HepG2 (cell line): ENCODE results near the gene GP1BA. TPM values are rescaled to one million over a fixed set of nuclear protein-coding genes. Genes with fewer than 3 reads are reported as not detected.

Experiments used
- DBP ChIP-seq: sonication (generic); formaldehyde crosslinking; IDR thresholded peaks from 2 replicates; pipeline ENCODE4 v1.4.0; 2020; ENCODE audit warnings: missing genetic modification reagents; ENCODE audit errors: not compliant biosample characterization
- EHMT2 ChIP-seq: fragments of 200-600 bp; sonication (generic); IDR thresholded peaks from 2 replicates; pipeline ENCODE4 v1.7.0; 2017; ENCODE audit warnings: antibody characterized with exemption, low read depth, low read length, borderline replicate concordance
- FOXP4 ChIP-seq: sonication (generic); formaldehyde crosslinking; IDR thresholded peaks from 2 replicates; pipeline ENCODE4 v1.4.0; 2020; ENCODE audit warnings: missing genetic modification reagents
- JUN ChIP-seq: sonication (generic); formaldehyde crosslinking; IDR thresholded peaks from 2 replicates; pipeline ENCODE4 v1.4.0; 2020; ENCODE audit warnings: mild to moderate bottlenecking, missing genetic modification reagents
- MED1 ChIP-seq: sonication (generic); formaldehyde crosslinking; IDR thresholded peaks from 2 replicates; pipeline ENCODE4 v1.4.0; 2020; ENCODE audit warnings: missing genetic modification reagents
- MIXL1 ChIP-seq: IDR thresholded peaks from 2 replicates; pipeline ENCODE4 v1.6.1; 2016
- POLR2A ChIP-seq, 2 experiments: IDR thresholded peaks; 2 replicates each; pipeline ENCODE4 v1.6.1; 2011; ENCODE audit warnings: low read depth in 2 of 2, low read length in 2 of 2, mild to moderate bottlenecking in 1 of 2, moderate library complexity in 1 of 2; ENCODE audit not compliant: insufficient read depth in 1 of 2
- RBFOX2 ChIP-seq: fragments of 200-400 bp; formaldehyde crosslinking; IDR thresholded peaks from 2 replicates; pipeline ENCODE4 v1.6.1; 2017; ENCODE audit warnings: low read depth, mild to moderate bottlenecking, low read length
- SRSF1 ChIP-seq: fragments of 200-400 bp; formaldehyde crosslinking; optimal IDR thresholded peaks from 2 replicates; pipeline ENCODE3; 2017; ENCODE audit warnings: mild to moderate bottlenecking, low read depth, low read length, moderate library complexity
- SYNCRIP ChIP-seq: fragments of 200-400 bp; formaldehyde crosslinking; IDR thresholded peaks from 2 replicates; pipeline ENCODE4 v1.6.1; 2018; ENCODE audit warnings: mild to moderate bottlenecking, low read depth, low read length; ENCODE audit not compliant: insufficient read depth
- ZBTB20 ChIP-seq: sonication (generic); formaldehyde crosslinking; IDR thresholded peaks from 2 replicates; pipeline ENCODE4 v1.8.1; 2023; ENCODE audit warnings: missing genetic modification reagents, low read depth, mild to moderate bottlenecking, borderline replicate concordance
- ZFP36 ChIP-seq: fragments of 150-350 bp; IDR thresholded peaks from 2 replicates; pipeline ENCODE4 v1.6.1; 2018; ENCODE audit warnings: borderline replicate concordance, low read length, low read depth; ENCODE audit not compliant: partially characterized antibody
- ZNF354B ChIP-seq: sonication (generic); formaldehyde crosslinking; IDR thresholded peaks from 2 replicates; pipeline ENCODE4 v1.8.0; 2022; ENCODE audit warnings: mild to moderate bottlenecking, missing genetic modification reagents
- ZNF44 ChIP-seq: sonication (generic); formaldehyde crosslinking; IDR thresholded peaks from 2 replicates; pipeline ENCODE4 v1.5.1; 2020; ENCODE audit warnings: mild to moderate bottlenecking, missing genetic modification reagents
- ZNF484 ChIP-seq: sonication (generic); formaldehyde crosslinking; IDR thresholded peaks from 2 replicates; pipeline ENCODE4 v1.5.1; 2020; ENCODE audit warnings: mild to moderate bottlenecking, low read depth, missing genetic modification reagents, borderline replicate concordance
- ZNF710 ChIP-seq: sonication (generic); formaldehyde crosslinking; IDR thresholded peaks from 2 replicates; pipeline ENCODE4 v1.5.0; 2020; ENCODE audit warnings: mild to moderate bottlenecking, missing genetic modification reagents, borderline replicate concordance
- ZNF777 ChIP-seq: sonication (generic); formaldehyde crosslinking; IDR thresholded peaks from 2 replicates; pipeline ENCODE4 v1.4.0; 2020; ENCODE audit warnings: missing genetic modification reagents
- ZSCAN9 ChIP-seq: IDR thresholded peaks from 2 replicates; pipeline ENCODE4 v1.6.1; 2016; ENCODE audit warnings: borderline replicate concordance
- polyA plus RNA-seq, 8 experiments: library from polyadenylated mRNA; depleted of rRNA in 3 of 8; stranded (reverse) in 7 of 8; unstranded in 1 of 8; fragments of >200 nt; fragmentation: Illumina TruSeq in 4 of 8; extraction: Trizol in 4 of 8; gene quantifications; 2 replicates each; pipeline versions ENCODE4 v1.2.1 to v1.2.3, GENCODE V29; 2011 to 2016; ENCODE audit warnings: low read depth in 4 of 8, missing spikeins in 1 of 8, mixed read lengths in 1 of 8; ENCODE audit not compliant: insufficient read depth in 1 of 8
- total RNA-seq, 5 experiments: library from RNA; depleted of rRNA; stranded (reverse); fragments of >200 nt; fragmentation: Illumina TruSeq; extraction: Trizol; gene quantifications; 2 replicates each; pipeline ENCODE4 v1.2.3, GENCODE V29; 2016; ENCODE audit warnings: low read depth in 1 of 5
- TF ChIP-seq, protein P1 (sequence below): sonication (generic); formaldehyde crosslinking; IDR thresholded peaks from 2 replicates; pipeline ENCODE4 v1.5.1; 2020; ENCODE audit warnings: mild to moderate bottlenecking, missing genetic modification reagents, borderline replicate concordance
- TF ChIP-seq, protein P2 (sequence below), 2 experiments: IDR thresholded peaks; 2 replicates each; pipeline ENCODE4 v1.6.1; 2011 to 2012; ENCODE audit warnings: low read length in 2 of 2, borderline replicate concordance in 1 of 2, low read depth in 1 of 2, mild to moderate bottlenecking in 1 of 2, moderate library complexity in 1 of 2

Gene GP1BA
- total and polyA plus RNA-seq, 2 of the 13 experiments (the other 11 are each of a cell fraction or from before 2014, with no cell fraction given), result not detected

- no peak for TF ChIP-seq DBP
- peak; percentile 77; the same call in 1 of the 2 replicates for TF ChIP-seq ZNF777
- TF ChIP-seq EHMT2, result no peak
- TF ChIP-seq MIXL1 (CRISPR knock-in tag), result no peak
- TF ChIP-seq SYNCRIP, result no peak
- TF ChIP-seq ZNF354B, result no peak
- TF ChIP-seq ZNF710 (CRISPR knock-in tag), result no peak
- 0 out of 2 replicates have a peak, but pooled peaks have one; percentile 50 for TF ChIP-seq ZNF44 (CRISPR knock-in tag)
- 0 out of 2 replicates have a peak, but pooled peaks have one; percentile 2 for TF ChIP-seq MED1 (CRISPR knock-in tag)
- peak in 1 of 2 experiments; percentile 67; a peak in 3 of 4 replicates for TF ChIP-seq POLR2A (IDR thresholded peaks at IDR 0.05; ENCODE audit: insufficient read depth in 1 of 2, low read depth in 2 of 2, low read length in 2 of 2)
- TF ChIP-seq ZFP36, result no peak
- no peak for TF ChIP-seq FOXP4 (CRISPR knock-in tag)
- no peak for TF ChIP-seq ZSCAN9
- TF ChIP-seq, protein P1, sequence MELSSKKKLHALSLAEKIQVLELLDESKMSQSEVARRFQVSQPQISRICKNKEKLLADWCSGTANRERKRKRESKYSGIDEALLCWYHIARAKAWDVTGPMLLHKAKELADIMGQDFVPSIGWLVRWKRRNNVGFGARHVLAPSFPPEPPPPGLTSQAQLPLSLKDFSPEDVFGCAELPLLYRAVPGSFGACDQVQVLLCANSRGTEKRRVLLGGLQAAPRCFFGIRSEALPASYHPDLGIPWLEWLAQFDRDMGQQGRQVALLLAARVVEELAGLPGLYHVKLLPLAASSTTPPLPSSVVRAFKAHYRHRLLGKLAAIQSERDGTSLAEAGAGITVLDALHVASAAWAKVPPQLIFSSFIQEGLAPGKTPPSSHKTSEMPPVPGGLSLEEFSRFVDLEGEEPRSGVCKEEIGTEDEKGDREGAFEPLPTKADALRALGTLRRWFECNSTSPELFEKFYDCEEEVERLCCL, result no peak
- no peak for TF ChIP-seq ZBTB20
- TF ChIP-seq, protein P2, sequence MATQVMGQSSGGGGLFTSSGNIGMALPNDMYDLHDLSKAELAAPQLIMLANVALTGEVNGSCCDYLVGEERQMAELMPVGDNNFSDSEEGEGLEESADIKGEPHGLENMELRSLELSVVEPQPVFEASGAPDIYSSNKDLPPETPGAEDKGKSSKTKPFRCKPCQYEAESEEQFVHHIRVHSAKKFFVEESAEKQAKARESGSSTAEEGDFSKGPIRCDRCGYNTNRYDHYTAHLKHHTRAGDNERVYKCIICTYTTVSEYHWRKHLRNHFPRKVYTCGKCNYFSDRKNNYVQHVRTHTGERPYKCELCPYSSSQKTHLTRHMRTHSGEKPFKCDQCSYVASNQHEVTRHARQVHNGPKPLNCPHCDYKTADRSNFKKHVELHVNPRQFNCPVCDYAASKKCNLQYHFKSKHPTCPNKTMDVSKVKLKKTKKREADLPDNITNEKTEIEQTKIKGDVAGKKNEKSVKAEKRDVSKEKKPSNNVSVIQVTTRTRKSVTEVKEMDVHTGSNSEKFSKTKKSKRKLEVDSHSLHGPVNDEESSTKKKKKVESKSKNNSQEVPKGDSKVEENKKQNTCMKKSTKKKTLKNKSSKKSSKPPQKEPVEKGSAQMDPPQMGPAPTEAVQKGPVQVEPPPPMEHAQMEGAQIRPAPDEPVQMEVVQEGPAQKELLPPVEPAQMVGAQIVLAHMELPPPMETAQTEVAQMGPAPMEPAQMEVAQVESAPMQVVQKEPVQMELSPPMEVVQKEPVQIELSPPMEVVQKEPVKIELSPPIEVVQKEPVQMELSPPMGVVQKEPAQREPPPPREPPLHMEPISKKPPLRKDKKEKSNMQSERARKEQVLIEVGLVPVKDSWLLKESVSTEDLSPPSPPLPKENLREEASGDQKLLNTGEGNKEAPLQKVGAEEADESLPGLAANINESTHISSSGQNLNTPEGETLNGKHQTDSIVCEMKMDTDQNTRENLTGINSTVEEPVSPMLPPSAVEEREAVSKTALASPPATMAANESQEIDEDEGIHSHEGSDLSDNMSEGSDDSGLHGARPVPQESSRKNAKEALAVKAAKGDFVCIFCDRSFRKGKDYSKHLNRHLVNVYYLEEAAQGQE (IDR thresholded peaks at IDR 0.05; ENCODE audit: borderline replicate concordance in 1 of 2, low read depth in 1 of 2, low read length in 2 of 2), result no peak
- no peak for TF ChIP-seq JUN
- no peak for TF ChIP-seq ZNF484 (CRISPR knock-in tag)
- no peak for TF ChIP-seq SRSF1
- peak; percentile 81; the same call in 1 of the 2 replicates for TF ChIP-seq RBFOX2
These were observed 18.1 kb downstream of the GP1BA start (continued) for GRCh38 chr17:4950075-4950745.
